ENCODE results near the gene HPS5. TPM values are rescaled to one million over a fixed set of nuclear protein-coding genes. Genes with fewer than 3 reads are reported as not detected.
A peak's percentile ranks its signal among the peaks of the same experiment; 100 is the strongest.

HPS5 gene
- total RNA-seq, 1 donor from 2014 or later: 24.5 TPM

- Mint-ChIP-seq H3K4me3 (no peak overlapping the region), H3K27ac (no peak overlapping the region), H3K27me3 (no peaks in the 10 kb centered on the region), H3K9me3 (no peaks in the 10 kb centered on the region), H3K4me1 (peaks cover 13% of the 10 kb centered on the region), H3K36me3 (ENCODE audit: low read depth) (peaks cover 39% of the 10 kb centered on the region)
- no peak for DNase-seq
- intact Hi-C loops (cut with micrococcal nuclease): no loop called here
Observed at GRCh38 chr11:18312663-18313420, 9.1 kb downstream of the HPS5 start.

- Mint-ChIP-seq H3K4me1 (peaks cover 11% of the 10 kb centered on the region), H3K9me3 (no peaks in the 10 kb centered on the region), H3K4me3 (no peak overlapping the region), H3K27ac (no peak overlapping the region), H3K36me3 (ENCODE audit: low read depth) (peaks cover 41% of the 10 kb centered on the region), H3K27me3 (no peaks in the 10 kb centered on the region)
- no peak for DNase-seq
- intact Hi-C loops (cut with micrococcal nuclease): no loop called here
Observed at GRCh38 chr11:18312012-18312411, 9.9 kb downstream of the HPS5 start.

- Mint-ChIP-seq H3K4me1 (peaks cover 11% of the 10 kb centered on the region), H3K9me3 (no peaks in the 10 kb centered on the region), H3K27me3 (no peaks in the 10 kb centered on the region), H3K27ac (no peak overlapping the region), H3K4me3 (no peak overlapping the region), H3K36me3 (ENCODE audit: low read depth) (peaks cover 49% of the 10 kb centered on the region)
- no peak for DNase-seq
- intact Hi-C loops (cut with micrococcal nuclease): no loop called here
Observed at GRCh38 chr11:18310800-18311340, 11.1 kb downstream of the HPS5 start.

- Mint-ChIP-seq H3K27ac (no peak overlapping the region), H3K27me3 (no peaks in the 10 kb centered on the region), H3K4me3 (no peak overlapping the region), H3K36me3 (ENCODE audit: low read depth) (peaks cover 55% of the 10 kb centered on the region), H3K9me3 (no peaks in the 10 kb centered on the region), H3K4me1 (peaks cover 5% of the 10 kb centered on the region)
- intact Hi-C loops (cut with micrococcal nuclease): no loop called here
- no peak for DNase-seq
Observed at GRCh38 chr11:18309691-18310090, 12.2 kb downstream of the HPS5 start.

GRCh38 chr11:18308242-18308641, 13.7 kb downstream of the HPS5 start:
- no peaks in the 10 kb centered on the region for H3K9me3 Mint-ChIP-seq
- intact Hi-C loops (cut with micrococcal nuclease): no loop called here
- peaks cover 5% of the 10 kb centered on the region for H3K4me1 Mint-ChIP-seq
- DNase-seq: no peak
- H3K27ac Mint-ChIP-seq: no peak overlapping the region
- H3K36me3 Mint-ChIP-seq (ENCODE audit: low read depth): peaks cover 60% of the 10 kb centered on the region
- H3K27me3 Mint-ChIP-seq: no peaks in the 10 kb centered on the region
- no peak overlapping the region for H3K4me3 Mint-ChIP-seq

GRCh38 chr11:18307461-18308139, 14.3 kb downstream of the HPS5 start:
- H3K4me3 Mint-ChIP-seq: no peak overlapping the region
- H3K27me3 Mint-ChIP-seq: no peaks in the 10 kb centered on the region
- H3K27ac Mint-ChIP-seq: no peak overlapping the region
- intact Hi-C loops (cut with micrococcal nuclease): no loop called here
- no peaks in the 10 kb centered on the region for H3K9me3 Mint-ChIP-seq
- H3K36me3 Mint-ChIP-seq (ENCODE audit: low read depth): peaks cover 61% of the 10 kb centered on the region
- DNase-seq: no peak
- peaks cover 2% of the 10 kb centered on the region for H3K4me1 Mint-ChIP-seq

GRCh38 chr11:18304745-18305144, 17.2 kb downstream of the HPS5 start:
- Mint-ChIP-seq H3K27ac (no peak overlapping the region), H3K9me3 (no peaks in the 10 kb centered on the region), H3K4me3 (no peak overlapping the region), H3K4me1 (no peaks in the 10 kb centered on the region), H3K27me3 (no peaks in the 10 kb centered on the region), H3K36me3 (ENCODE audit: low read depth) (peaks cover 64% of the 10 kb centered on the region)
- intact Hi-C loops (cut with micrococcal nuclease): no loop called here
- DNase-seq: no peak

- peak overlapping the region; percentile 22 for H3K27ac Mint-ChIP-seq
- peaks cover 66% of the 10 kb centered on the region for H3K36me3 Mint-ChIP-seq (ENCODE audit: low read depth)
- H3K9me3 Mint-ChIP-seq: no peaks in the 10 kb centered on the region
- peaks cover 8% of the 10 kb centered on the region for H3K4me1 Mint-ChIP-seq
- H3K27me3 Mint-ChIP-seq: no peaks in the 10 kb centered on the region
- intact Hi-C loops (cut with micrococcal nuclease): no loop called here
- no peak for DNase-seq
- no peak overlapping the region for H3K4me3 Mint-ChIP-seq
Observed at GRCh38 chr11:18299721-18300120, 22.2 kb downstream of the HPS5 start.

GRCh38 chr11:18295316-18295715, 26.6 kb downstream of the HPS5 start:
- H3K27ac Mint-ChIP-seq: no peak overlapping the region
- peaks cover 72% of the 10 kb centered on the region for H3K36me3 Mint-ChIP-seq (ENCODE audit: low read depth)
- H3K27me3 Mint-ChIP-seq: no peaks in the 10 kb centered on the region
- H3K9me3 Mint-ChIP-seq: no peaks in the 10 kb centered on the region
- intact Hi-C loops (cut with micrococcal nuclease): no loop called here
- DNase-seq: no peak
- H3K4me3 Mint-ChIP-seq: no peak overlapping the region
- peaks cover 11% of the 10 kb centered on the region for H3K4me1 Mint-ChIP-seq

GRCh38 chr11:18294862-18295261, 27.1 kb downstream of the HPS5 start:
- no peak for DNase-seq
- H3K4me3 Mint-ChIP-seq: no peak overlapping the region
- H3K27ac Mint-ChIP-seq: no peak overlapping the region
- no peaks in the 10 kb centered on the region for H3K9me3 Mint-ChIP-seq
- H3K36me3 Mint-ChIP-seq (ENCODE audit: low read depth): peaks cover 72% of the 10 kb centered on the region
- H3K4me1 Mint-ChIP-seq: peaks cover 11% of the 10 kb centered on the region
- H3K27me3 Mint-ChIP-seq: no peaks in the 10 kb centered on the region
- intact Hi-C loops (cut with micrococcal nuclease): no loop called here

- no peak overlapping the region for H3K4me3 Mint-ChIP-seq
- no peak overlapping the region for H3K27ac Mint-ChIP-seq
- peaks cover 2% of the 10 kb centered on the region for H3K4me1 Mint-ChIP-seq
- H3K36me3 Mint-ChIP-seq (ENCODE audit: low read depth): peaks cover 57% of the 10 kb centered on the region
- no peaks in the 10 kb centered on the region for H3K27me3 Mint-ChIP-seq
- DNase-seq: no peak
- intact Hi-C loops (cut with micrococcal nuclease): no loop called here
- H3K9me3 Mint-ChIP-seq: no peaks in the 10 kb centered on the region
Observed at GRCh38 chr11:18288911-18289310, 33.0 kb downstream of the HPS5 start.

- DNase-seq: no peak
- Mint-ChIP-seq H3K27me3 (no peaks in the 10 kb centered on the region), H3K36me3 (ENCODE audit: low read depth) (peaks cover 53% of the 10 kb centered on the region), H3K27ac (no peak overlapping the region), H3K4me1 (peaks cover 11% of the 10 kb centered on the region), H3K9me3 (no peaks in the 10 kb centered on the region), H3K4me3 (no peak overlapping the region)
- intact Hi-C loops (cut with micrococcal nuclease): no loop called here
Observed at GRCh38 chr11:18285841-18286240, 36.1 kb downstream of the HPS5 start.

- no peak for DNase-seq
- Mint-ChIP-seq H3K27ac (no peak overlapping the region), H3K4me1 (peaks cover 23% of the 10 kb centered on the region), H3K4me3 (no peak overlapping the region), H3K27me3 (no peaks in the 10 kb centered on the region), H3K9me3 (no peaks in the 10 kb centered on the region), H3K36me3 (ENCODE audit: low read depth) (peaks cover 59% of the 10 kb centered on the region)
- intact Hi-C loops (cut with micrococcal nuclease): no loop called here
Observed at GRCh38 chr11:18282626-18283025, 39.3 kb downstream of the HPS5 start.

GRCh38 chr11:18280438-18281045, 41.4 kb downstream of the HPS5 start:
- peak overlapping the region; percentile 42 for H3K4me3 Mint-ChIP-seq
- H3K27ac Mint-ChIP-seq: peak overlapping the region; percentile 79
- no peaks in the 10 kb centered on the region for H3K9me3 Mint-ChIP-seq
- no peaks in the 10 kb centered on the region for H3K27me3 Mint-ChIP-seq
- H3K4me1 Mint-ChIP-seq: peaks cover 25% of the 10 kb centered on the region
- H3K36me3 Mint-ChIP-seq (ENCODE audit: low read depth): peaks cover 54% of the 10 kb centered on the region
- intact Hi-C loops (cut with micrococcal nuclease): no loop called here
- DNase-seq: no peak
